WERI-Rb-1 (cell line): ENCODE data around the gene DES.

Source experiments
- DNase-seq: peaks from one replicate; pipeline ENCODE4 v3.0.0-alpha.2; 2020
- H3K27ac ChIP-seq: fragments of 250-450 bp; sonication (Bioruptor Pico); 2 replicates; pipeline ENCODE4 v1.5.1; 2020; ENCODE audit warnings: mild to moderate bottlenecking, moderate library complexity
- H3K27me3 ChIP-seq: fragments of 250-450 bp; sonication (Bioruptor Pico); 2 replicates; pipeline ENCODE4 v1.5.1; 2021; ENCODE audit warnings: mild to moderate bottlenecking, low read depth, moderate library complexity; ENCODE audit not compliant: insufficient read depth, severe bottlenecking
- H3K36me3 ChIP-seq: fragments of 250-450 bp; sonication (Bioruptor Pico); 2 replicates; pipeline ENCODE4 v1.5.1; 2020; ENCODE audit warnings: mild to moderate bottlenecking, moderate library complexity
- H3K4me3 ChIP-seq: 2 replicates; pipeline ENCODE4 v1.5.1; 2011; ENCODE audit warnings: low read depth, mild to moderate bottlenecking, control low read depth, low read length
- H3K9me3 ChIP-seq: fragments of 250-450 bp; sonication (Bioruptor Pico); 2 replicates; pipeline ENCODE4 v1.5.1; 2021; ENCODE audit warnings: mild to moderate bottlenecking, moderate library complexity; ENCODE audit not compliant: severe bottlenecking
- TF ChIP-seq, protein P1 (sequence below): IDR thresholded peaks from 2 replicates; pipeline ENCODE4 v1.5.1; 2011; ENCODE audit warnings: low read depth, mild to moderate bottlenecking, control low read depth, inconsistent platforms, low read length

DES gene

GRCh38 chr2:219448099-219448775 lies 30.1 kb downstream of the DES start:
- H3K4me3 ChIP-seq: no peak overlapping the region
- TF ChIP-seq, protein P1, sequence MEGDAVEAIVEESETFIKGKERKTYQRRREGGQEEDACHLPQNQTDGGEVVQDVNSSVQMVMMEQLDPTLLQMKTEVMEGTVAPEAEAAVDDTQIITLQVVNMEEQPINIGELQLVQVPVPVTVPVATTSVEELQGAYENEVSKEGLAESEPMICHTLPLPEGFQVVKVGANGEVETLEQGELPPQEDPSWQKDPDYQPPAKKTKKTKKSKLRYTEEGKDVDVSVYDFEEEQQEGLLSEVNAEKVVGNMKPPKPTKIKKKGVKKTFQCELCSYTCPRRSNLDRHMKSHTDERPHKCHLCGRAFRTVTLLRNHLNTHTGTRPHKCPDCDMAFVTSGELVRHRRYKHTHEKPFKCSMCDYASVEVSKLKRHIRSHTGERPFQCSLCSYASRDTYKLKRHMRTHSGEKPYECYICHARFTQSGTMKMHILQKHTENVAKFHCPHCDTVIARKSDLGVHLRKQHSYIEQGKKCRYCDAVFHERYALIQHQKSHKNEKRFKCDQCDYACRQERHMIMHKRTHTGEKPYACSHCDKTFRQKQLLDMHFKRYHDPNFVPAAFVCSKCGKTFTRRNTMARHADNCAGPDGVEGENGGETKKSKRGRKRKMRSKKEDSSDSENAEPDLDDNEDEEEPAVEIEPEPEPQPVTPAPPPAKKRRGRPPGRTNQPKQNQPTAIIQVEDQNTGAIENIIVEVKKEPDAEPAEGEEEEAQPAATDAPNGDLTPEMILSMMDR: no peak
- H3K27ac ChIP-seq: no peak overlapping the region
- H3K27me3 ChIP-seq: no peaks in the 10 kb centered on the region
- H3K9me3 ChIP-seq: no peaks in the 10 kb centered on the region
- DNase-seq: no peak
- peaks cover 9% of the 10 kb centered on the region; the same call in 1 of the 2 replicates for H3K36me3 ChIP-seq

DNA sequence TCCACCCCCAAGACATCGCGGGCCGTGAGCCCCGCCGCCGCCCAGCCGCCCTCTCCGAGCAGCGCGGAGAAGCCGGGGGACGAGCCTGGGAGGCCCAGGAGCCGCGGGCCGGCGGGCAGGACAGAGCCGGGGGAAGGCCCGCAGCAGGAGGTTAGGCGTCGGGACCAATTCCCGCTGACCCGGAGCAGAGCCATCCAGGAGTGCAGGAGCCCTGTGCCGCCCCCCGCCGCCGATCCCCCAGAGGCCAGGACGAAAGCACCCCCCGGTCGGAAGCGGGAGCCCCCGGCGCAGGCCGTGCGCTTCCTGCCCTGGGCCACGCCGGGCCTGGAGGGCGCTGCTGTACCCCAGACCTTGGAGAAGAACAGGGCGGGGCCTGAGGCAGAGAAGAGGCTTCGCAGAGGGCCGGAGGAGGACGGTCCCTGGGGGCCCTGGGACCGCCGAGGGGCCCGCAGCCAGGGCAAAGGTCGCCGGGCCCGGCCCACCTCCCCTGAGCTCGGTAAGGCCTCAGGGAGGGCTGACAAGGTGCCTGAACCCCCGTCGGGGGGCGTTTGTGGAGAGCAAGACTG lies 30.7 kb downstream of the DES start:
- no peaks in the 10 kb centered on the region for H3K27me3 ChIP-seq
- H3K27ac ChIP-seq: no peak overlapping the region
- TF ChIP-seq, protein P1: no peak
- H3K36me3 ChIP-seq: peaks cover 9% of the 10 kb centered on the region; the same call in 1 of the 2 replicates
- no peak for DNase-seq
- no peak overlapping the region for H3K4me3 ChIP-seq
- H3K9me3 ChIP-seq: no peaks in the 10 kb centered on the region

DNA sequence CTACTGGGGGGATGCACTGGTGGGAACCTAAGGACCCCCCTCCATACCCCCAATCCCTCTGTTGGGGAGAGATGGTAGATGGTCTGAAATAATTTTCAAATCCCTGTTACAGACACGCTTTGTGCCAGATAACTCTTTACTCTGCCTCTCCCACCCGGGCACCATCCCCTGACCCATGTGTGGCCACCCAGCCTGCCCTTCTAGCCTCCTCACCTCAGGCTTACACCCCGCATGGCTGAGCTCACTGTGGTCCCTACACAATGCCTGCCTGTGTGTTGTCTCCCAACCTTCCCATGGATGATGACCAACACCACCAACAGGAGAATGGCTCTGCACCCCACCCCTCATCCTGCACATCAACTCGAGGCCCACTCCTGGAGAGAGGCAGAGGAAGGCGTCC lies 31.4 kb downstream of the DES start:
- H3K9me3 ChIP-seq: no peaks in the 10 kb centered on the region
- TF ChIP-seq, protein P1: no peak
- no peaks in the 10 kb centered on the region for H3K27me3 ChIP-seq
- no peak overlapping the region for H3K27ac ChIP-seq
- H3K4me3 ChIP-seq: no peak overlapping the region
- no peak for DNase-seq
- peaks cover 9% of the 10 kb centered on the region; the same call in 1 of the 2 replicates for H3K36me3 ChIP-seq

DNA sequence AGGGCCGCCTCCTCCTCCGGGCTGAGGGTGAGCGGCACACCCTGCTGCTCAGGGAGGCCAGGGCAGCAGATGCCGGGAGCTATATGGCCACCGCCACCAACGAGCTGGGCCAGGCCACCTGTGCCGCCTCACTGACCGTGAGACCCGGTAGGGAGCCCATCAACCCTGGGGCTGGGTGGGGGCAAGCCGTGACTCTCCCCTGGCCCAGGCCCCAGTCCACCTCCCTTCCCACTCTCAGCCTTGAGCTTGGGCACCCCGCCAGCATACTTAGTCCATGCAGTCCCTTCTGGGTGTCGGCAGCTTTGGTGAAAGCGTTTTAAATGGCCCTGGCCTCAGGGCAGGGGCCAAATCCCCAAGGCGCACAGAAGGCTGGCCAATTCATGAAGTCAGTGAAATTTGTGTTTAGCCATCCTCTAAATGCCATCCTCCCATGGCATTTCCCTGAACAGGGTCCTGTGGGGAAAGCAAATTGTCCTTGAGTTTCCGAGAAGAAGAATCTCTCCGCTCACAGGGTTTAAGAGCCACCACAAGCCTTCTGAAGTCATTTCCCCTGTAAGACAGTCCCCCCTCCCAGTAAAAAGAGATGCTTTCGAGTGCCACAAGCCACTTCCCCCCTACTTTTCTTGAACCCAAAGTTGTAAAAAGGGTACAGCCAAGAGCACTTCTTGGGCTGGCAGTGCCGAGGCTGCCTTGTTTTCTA lies 33.6 kb downstream of the DES start:
- Histone ChIP-seq H3K4me3 (no peak overlapping the region), H3K9me3 (no peaks in the 10 kb centered on the region), H3K27ac (no peak overlapping the region), H3K36me3 (peaks cover 9% of the 10 kb centered on the region; the same call in 1 of the 2 replicates), H3K27me3 (no peaks in the 10 kb centered on the region)
- DNase-seq: no peak
- TF ChIP-seq, protein P1: no peak

GRCh38 chr2:219452361-219453317 lies 34.5 kb downstream of the DES start:
- TF ChIP-seq, protein P1: no peak
- H3K9me3 ChIP-seq: no peaks in the 10 kb centered on the region
- no peak for DNase-seq
- no peak overlapping the region for H3K4me3 ChIP-seq
- no peak overlapping the region for H3K27ac ChIP-seq
- H3K36me3 ChIP-seq: peaks cover 9% of the 10 kb centered on the region; the same call in 1 of the 2 replicates
- H3K27me3 ChIP-seq: no peaks in the 10 kb centered on the region
